UCSD-AML1 (cell line): ENCODE measurements around the gene TAS2R16.
"Not testable (repeated sequence)": the region's sequence is repeated elsewhere in the genome, so short reads cannot be mapped to it uniquely, and the experiment has no call there.

ENCODE experiments used
- DNase-seq: peaks from one replicate; lab custom pipeline; 2025; ENCODE audit not compliant: unreplicated experiment; lab: John Stamatoyannopoulos, UW

Gene TAS2R16

DNA sequence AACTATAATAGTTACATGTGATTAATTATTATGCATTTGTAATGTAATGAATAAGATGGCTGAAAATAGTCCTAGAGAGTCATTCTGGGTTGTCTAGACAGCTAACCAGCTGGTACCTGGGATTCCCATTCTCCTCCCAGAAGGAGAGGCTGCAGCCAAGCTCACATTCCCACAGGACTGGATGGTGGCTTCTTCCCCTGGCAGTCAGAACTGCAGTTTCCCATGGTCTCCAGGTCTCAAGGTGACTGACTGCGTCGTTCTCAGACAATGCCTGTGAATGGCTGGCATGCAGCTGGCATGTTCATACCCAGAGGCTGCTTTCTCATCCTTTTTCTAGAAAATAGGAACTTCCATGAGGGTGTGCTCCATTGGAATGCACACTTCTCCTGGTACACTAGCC, 21.3 kb downstream of the TAS2R16 start:
- DNase-seq, result no peak

DNA sequence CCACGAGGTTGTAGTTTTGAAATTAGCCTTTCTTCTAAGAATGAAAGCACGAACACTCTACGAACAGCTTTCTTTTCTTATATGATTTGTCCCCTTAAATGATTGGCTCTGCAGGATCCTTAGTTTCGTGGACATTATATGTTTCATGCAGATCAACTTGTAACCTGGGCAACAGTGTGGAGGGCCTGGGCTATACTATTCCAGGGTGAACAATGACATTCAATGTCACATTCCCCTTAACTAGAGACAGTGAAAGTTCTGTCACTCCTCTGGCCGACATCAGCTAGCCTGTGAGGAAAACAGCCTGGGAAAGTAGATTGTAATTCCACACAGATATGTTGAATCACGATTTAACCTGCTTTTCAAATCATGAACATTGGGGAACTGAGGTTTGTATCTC, 23.4 kb downstream of the TAS2R16 start:
- DNase-seq, result no peak

DNA sequence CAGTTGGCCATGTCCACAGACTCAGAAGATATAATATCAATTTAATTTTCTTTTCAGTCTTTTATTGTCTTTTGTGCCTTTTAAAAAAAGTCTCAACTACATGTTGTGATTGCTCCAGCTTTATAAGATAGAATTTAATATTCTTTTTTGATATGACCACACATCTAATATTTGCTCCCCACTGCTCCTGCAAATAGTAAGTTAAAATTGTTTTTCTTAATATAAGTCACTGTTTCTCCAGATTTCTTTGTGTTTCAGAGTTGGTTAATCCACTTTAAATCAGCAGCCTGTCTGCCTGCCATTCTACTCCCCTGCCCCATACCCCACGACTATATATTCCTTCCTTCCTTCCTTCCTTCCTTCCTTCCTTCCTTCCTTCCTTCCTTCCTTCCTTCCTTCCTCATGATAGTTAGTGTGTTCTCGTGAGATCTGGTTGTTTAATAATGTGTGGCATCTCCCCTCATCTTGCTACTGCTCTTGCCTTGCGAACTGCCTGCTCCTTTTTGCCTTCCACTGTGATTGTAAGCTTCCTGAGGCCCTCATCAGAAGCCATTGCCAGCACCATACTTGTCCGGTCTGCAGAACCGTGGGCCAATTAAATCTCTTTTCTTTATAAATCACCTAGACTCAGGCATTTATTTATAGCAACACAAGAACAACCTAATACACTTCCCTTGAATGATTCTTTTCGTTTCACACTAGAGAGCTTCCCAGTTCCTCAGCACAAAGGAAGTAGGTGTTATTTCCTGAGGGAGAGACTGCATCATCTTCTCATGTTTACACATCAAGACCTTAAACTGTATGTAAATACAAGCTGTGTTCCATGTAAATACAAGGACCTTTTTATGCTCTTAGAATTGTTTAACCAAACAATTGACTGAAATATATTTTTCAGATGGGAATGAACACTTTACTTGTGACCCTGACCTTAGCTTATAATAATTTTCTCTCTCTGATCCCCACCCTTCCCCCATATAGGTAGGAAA, 24.5 kb downstream of the TAS2R16 start:
- DNase-seq, result no peak

DNA sequence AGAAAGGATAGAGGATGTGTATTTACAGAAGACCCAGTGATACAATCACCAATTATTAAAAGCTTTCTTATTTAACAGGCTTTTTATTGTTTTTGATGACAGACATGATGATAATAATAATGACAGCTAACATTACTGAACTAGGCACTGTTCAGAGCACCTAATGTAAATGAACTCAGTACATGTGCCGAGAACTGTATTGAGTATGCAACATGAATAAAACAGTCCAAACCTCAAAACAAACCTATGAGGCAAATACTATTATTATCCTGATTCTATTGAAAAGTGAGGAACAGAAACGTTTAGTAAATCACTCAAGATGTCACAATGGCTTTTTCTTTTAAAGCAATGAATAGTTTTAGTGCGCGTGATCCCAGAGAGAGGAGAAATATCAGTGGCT, 27.1 kb downstream of the TAS2R16 start:
- DNase-seq, result no peak

DNA sequence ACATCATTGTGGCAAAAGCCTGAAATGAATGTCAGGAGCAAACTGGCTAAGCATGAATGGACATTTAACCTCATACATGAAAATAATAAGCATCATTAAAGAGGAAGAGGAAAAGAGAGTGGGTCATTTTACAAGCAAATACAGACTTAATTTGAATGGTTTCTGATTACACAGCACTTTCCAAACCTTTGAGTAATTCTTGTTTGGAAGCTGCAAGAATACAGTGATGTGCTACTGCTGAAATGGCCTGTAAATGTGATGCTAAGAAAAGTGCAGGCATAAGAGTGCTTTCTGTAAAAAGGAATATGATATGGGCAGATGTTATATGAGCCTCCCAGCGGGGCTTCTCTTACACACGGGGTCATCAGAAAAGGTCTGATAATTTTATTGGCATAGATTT, 30.2 kb downstream of the TAS2R16 start:
- DNase-seq, result no peak

DNA sequence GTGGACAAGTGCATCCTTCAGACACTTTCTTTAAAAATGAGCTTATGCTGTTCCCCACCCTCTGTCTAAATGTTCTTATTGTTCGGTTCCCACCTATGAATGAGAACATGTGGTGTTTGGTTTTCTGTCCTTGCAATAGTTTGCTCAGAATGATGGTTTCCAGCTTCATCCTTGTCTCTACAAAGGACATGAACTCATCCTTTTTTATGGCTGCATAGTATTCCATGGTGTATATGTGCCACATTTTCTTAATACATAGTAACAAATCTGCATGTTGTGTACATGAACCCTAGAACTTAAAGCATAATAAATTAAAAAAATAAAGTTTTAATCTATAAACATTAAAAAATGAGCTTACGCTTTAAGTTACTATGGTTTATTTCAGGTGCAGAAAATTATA, 41.8 kb downstream of the TAS2R16 start:
- DNase-seq, result not testable (repeated sequence)

DNA sequence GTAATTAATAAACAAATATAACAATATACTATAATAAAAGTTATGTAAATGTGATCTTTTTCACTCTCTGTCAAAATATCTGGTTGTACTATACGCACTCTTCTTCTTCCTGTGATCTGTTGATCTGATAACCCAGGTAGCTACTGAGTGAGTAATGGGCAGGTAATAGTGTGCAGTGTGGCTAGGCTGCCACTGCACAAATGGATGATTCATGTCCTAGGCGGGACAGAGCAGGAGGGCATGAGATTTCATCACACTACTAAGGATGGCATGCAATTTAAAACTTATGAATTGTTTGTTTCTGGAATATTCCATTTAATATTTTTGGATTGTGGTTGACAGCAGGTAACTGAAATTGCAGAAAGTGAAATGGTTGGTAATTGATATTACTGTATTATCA, 44.5 kb downstream of the TAS2R16 start:
- DNase-seq, result no peak

DNA sequence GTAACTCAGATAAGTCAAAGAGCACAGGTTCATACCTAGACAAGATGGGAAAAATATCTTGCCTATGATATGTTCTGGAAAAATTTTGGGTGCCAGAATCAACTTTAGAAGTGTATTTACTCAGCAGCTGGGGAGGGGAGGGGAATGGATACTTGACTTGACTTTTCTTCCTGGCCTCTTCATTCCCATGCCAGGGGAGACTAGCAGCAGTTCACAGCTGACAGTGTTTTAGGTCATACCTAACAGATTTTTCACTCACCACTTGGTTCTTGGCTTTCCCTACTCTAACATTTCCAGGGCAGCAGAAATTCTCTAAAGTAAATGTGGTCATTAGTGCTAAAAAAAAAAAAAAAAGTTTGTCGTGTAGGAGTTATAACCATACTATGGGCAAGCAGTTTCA, 46.3 kb downstream of the TAS2R16 start:
- no peak for DNase-seq
